ENCODE measurements around the gene NLRP7. TPM values are rescaled to one million over a fixed set of nuclear protein-coding genes. Genes with fewer than 3 reads are reported as not detected.
"Not testable (repeated sequence)": the region's sequence is repeated elsewhere in the genome, so short reads cannot be mapped to it uniquely, and the experiment has no call there.

The NLRP7 gene
- total RNA-seq, 1 donor from 2014 or later: not detected

DNA sequence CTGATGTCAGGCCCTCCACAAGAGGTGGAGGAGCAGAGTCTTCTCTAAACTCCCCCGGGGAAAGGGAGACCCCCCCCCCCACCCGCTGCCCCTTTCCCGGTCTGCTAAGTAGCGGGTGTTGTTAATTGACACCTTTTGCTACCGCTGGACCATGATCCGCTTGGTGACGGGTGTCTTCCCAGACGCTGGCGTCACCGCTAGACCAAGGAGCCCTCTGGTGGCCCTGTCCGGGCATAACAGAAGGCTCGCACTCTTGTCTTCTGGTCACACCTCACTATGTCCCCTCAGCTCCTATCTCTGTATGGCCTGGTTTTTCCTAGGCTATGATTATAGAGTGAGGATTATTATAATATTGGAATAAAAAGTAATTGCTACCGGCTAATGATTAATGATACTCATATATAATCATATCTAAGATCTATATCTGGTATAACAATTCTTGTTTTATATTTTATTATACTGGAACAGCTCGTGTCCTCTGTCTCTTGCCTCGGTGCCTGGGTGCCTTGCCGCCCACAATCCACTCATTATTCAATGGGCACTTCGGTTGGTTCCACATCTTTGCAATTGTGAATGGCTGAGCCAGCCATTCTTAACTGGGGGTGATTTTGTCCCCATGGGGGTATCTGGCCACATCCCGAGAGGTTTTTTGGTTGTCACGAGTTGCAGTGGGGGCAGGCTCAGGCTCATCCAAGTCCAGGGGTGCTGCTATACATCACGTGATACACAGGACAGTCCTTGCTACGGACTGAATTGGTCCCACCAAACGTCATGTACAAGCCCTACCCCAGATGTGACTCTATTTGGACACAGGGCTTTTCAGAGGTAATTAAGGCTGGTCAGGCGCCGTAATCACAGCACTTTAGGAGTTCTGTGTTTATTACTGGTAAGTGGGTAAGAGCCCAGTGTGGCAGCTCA lies 27.4 kb downstream of the NLRP7 start:
- not testable (repeated sequence) for DNase-seq (ENCODE audit: low read depth)

DNA sequence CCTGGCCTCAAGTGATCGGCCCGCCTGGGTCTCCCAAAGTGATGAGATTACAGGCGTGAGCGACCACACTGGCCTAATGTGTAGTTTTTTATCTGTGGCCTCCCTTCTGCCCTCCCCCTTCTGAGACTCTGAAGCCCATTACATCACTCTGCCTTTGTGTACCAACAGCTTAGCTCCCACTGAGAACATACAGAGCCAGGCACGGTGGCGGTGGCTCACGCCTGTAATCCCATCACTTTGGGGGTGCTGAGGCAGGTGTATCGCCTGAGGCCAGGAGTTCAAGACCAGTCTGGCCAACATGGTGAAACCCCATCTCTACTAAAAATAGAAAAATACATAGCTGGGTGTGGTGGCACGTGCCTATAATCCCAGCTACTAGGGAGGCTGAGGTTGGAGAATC lies 28.8 kb downstream of the NLRP7 start:
- DNase-seq (ENCODE audit: low read depth): no peak

DNA sequence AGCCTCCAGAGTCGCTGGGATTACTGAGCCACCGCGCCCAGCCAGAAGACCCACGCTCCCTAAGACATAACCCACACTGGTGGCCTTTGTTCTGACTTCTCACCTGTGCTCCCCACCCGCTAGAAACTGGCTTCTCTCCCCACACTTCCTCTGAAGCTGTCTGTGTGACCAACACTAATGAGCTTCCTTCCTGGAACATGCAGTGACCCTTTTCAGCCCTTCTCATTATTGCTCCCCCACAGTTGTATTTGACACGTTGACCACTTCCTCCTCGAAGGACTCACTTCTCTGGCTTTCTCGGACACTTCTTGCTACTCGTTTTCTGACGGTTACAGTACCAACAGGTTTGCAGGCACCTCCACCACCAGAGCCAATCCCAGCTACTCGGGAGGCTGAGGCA lies 30.5 kb downstream of the NLRP7 start:
- DNase-seq (ENCODE audit: low read depth): no peak

DNA sequence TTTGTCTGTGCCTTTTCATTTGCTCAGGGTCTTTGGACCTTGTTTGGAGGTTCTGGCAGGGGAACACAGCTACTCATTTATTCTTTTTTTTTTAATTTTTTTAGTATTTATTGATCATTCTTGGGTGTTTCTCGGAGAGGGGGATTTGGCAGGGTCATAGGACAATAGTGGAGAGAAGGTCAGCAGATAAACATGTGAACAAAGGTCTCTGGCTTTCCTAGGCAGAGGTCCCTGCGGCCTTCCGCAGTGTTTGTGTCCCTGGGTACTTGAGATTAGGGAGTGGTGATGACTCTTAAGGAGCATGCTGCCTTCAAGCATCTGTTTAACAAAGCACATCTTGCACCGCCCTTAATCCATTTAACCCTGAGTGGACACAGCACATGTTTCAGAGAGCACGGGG lies 39.4 kb downstream of the NLRP7 start:
- DNase-seq (ENCODE audit: low read depth): not testable (repeated sequence)

GRCh38 chr19:54906819-54907218 lies 40.5 kb downstream of the NLRP7 start:
- no peak for DNase-seq (ENCODE audit: low read depth)

GRCh38 chr19:54905803-54906511 lies 41.4 kb downstream of the NLRP7 start, which contains the start of gene NCR1:
NCR1 (plus strand) TSS chr19:54906148; CDS start chr19:54906188, 40 bp downstream.
- no peak for DNase-seq (ENCODE audit: low read depth)

DNA sequence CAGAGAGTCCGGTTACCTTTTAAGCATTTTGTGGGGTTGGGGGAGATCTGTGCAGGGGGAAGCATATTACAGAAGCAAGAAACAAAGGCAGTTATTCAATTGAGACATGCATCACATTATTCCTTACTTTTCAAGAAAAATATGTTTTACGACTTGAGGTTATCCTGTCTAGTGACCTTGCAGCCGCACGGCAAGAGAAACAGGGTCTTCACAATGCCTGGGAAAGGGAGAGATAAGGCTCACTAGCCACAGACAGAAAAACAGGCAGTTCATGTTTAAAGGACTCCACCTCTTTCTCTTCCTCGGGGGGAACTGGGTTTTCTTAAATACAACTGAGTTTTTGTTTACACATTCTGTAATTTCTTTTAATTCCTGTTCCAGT lies 41.9 kb downstream of the NLRP7 start:
- DNase-seq (ENCODE audit: low read depth): no peak

DNA sequence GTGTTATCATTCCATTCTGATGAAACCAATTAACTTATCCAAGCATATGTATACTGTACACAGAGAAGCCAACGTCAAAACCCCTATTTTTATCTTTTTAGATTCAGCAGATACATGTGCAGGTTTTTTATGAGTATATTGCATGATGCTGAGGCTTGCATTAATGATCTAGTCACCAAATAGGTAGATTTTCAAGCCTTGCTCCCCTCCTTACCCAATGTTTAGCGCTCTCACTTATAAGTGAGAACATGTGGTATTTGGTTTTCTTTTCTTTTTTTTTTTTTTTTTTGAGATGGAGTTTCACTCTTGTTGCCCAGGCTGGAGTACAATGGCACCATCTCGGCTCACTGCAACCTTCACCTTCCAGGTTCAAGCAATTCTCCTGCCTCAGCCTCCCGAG lies 43.1 kb downstream of the NLRP7 start:
- not testable (repeated sequence) for DNase-seq (ENCODE audit: low read depth)

- no peak for DNase-seq (ENCODE audit: low read depth)
These were observed 44.0 kb downstream of the NLRP7 start for GRCh38 chr19:54903303-54903702.

GRCh38 chr19:54902061-54902460 lies 45.3 kb downstream of the NLRP7 start:
- DNase-seq (ENCODE audit: low read depth): no peak

DNA sequence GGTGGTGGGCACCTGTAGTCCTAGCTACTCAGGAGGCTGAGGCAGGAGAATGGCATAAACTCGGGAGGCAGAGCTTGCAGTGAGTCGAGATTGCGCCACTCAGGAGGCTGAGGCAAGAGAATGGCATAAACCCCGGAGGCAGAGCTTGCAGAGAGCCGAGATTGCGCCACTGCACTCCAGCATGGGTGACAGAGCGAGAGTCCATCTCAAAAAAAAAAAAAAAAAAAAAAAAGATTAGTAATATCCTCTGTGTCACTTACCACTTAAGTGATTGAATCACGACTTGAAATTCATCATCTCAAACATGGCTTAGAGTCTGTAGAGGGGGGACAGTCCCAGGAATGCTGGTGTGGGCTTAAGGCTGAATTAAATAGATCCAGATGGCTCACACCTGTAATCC lies 46.2 kb downstream of the NLRP7 start:
- not testable (repeated sequence) for DNase-seq (ENCODE audit: low read depth)

DNA sequence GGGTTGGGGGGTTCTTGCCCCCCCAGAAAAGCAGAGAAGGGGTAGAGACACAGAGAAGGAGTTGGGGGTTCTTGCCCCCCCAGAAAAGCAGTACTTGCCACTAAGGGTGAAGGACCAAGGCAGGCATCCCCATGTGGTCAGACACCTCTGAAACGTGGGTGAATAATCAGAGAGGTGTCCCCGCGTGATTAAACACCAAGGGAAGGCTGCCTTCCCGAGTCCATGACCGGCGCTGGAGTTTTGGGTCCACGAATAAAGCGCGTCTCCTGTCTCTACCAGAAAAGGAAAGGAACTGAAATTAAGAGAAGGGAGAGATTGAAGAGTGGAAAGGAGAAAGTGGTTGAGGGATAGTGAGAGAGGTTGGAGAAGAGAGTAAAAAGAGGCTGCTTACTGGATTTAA lies 47.7 kb downstream of the NLRP7 start:
- not testable (repeated sequence) for DNase-seq (ENCODE audit: low read depth)

DNA sequence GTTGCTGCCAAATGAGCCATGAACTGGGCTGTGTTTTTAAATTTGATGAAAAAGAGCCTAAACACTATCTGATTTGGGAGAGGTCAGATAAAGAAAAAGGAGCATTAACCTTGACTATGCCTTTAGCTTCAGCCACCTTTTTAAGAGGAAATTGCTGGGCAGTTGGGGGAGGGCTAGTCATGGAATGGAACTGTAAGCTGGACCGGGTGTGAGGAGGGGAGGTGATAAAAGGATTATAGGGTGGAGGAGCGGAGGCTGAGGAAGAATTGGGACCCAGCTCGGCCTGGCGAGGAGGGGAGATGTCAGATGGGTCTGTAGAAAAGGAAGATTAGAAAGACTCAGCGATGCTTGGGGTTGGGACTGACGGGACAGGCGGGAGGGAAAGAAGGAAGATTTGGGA lies 48.6 kb downstream of the NLRP7 start:
- DNase-seq (ENCODE audit: low read depth): not testable (repeated sequence)

- no peak for DNase-seq (ENCODE audit: low read depth)
These were observed 51.3 kb downstream of the NLRP7 start for GRCh38 chr19:54896036-54896435.

DNA sequence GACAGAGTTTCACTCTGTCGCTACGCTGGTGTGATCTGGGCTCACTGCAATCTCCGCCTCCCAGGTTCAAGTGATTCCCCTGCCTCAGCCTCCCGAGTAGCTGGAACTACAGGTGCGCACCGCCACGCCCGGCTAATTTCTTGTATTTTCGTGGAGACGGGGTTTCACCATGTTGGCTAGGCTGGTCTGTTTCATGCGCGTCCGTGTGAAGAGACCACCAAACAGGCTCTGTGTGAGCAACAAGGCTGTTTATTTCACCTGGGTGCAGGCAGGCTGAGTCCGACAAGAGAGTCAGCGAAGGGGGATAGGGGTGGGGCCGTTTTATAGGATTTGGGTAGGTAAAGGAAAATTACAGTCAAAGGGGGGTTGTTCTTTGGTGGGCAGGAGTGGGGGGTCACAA lies 53.2 kb downstream of the NLRP7 start:
- DNase-seq (ENCODE audit: low read depth): not testable (repeated sequence)

GRCh38 chr19:54893406-54893805 lies 53.9 kb downstream of the NLRP7 start:
- DNase-seq (ENCODE audit: low read depth): no peak

DNA sequence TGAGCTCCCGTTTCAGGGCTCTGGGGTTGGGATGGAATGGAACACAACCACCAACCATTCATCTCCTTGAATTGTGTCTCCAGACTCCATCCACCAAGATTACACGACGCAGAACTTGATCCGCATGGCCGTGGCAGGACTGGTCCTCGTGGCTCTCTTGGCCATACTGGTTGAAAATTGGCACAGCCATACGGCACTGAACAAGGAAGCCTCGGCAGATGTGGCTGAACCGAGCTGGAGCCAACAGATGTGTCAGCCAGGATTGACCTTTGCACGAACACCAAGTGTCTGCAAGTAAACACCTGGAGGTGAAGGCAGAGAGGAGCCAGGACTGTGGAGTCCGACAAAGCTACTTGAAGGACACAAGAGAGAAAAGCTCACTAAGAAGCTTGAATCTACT lies 57.8 kb downstream of the NLRP7 start:
- DNase-seq (ENCODE audit: low read depth): no peak

- DNase-seq (ENCODE audit: low read depth): no peak
These were observed 59.1 kb downstream of the NLRP7 start for GRCh38 chr19:54888239-54888638.

DNA sequence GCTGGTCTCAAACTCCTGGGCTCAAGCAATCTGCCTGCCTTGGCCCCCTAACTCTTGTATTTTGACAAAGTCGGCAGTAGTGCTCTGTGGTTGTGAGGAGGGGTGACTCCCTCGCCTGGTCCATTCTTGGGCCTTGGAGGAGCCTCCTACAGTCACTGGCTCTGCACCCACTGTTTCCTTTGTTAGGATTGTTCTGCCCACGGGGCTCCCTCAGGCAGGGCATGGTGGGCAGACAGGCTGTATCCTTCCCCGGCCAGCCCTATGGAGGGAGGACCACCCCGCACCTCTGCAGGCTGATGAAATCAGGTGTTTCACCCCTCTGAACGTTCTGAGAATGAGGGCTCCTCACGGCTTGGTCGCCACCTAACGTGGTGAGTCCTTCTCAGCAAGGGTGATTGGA lies 64.1 kb downstream of the NLRP7 start:
- no peak for DNase-seq (ENCODE audit: low read depth)

GRCh38 chr19:54882758-54883157 lies 64.6 kb downstream of the NLRP7 start:
- no peak for DNase-seq (ENCODE audit: low read depth)

- no peak for DNase-seq (ENCODE audit: low read depth)
These were observed 65.4 kb downstream of the NLRP7 start for GRCh38 chr19:54881884-54882283.

DNA sequence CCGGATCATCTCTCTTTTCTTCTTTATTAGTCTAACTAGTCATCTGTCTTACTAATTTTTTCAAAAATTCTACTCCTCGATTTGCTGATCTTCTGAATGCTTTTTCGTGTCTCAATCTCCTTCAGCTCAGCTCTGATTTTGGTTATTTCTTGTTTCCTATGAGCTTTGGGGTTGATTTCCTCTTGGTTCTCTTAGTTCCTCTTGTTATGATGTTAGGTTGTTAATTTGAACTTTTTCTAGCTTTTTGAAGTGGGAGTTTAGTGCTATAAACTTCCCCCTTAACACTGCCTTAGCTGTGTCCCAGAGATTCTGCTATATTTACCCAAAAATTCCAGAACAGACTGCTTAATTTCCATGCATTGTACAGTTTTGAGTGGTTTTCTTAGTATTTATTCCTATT lies 69.9 kb downstream of the NLRP7 start:
- DNase-seq (ENCODE audit: low read depth): no peak

DNA sequence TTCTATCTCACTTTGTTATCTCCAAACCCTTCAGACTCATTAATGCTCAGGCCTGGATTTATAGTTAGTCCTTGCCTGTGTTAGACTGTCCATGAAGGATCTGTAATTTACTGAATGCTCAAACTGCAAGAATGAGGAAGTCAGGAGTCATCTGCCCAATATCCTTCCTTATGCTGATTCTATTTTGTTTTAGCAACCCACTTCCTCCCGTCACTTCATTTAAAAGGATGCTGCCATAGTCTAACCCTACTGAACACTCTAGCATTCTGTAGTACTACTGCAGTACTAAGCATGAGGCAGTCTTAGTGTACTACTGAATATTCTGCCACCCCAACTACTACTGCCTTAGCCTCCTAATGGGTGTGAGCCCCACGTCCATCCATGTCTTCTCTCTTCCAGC lies 71.8 kb downstream of the NLRP7 start:
- no peak for DNase-seq (ENCODE audit: low read depth)

Measured in renal cortical epithelial cell (primary cell).